Activated T-cell treated with anti-CD3 and anti-CD28 coated beads, Interleukin-2, amount 50 U/mL, for 4 hours (primary cell): ENCODE measurements around the gene TTLL11. TPM values are rescaled to one million over a fixed set of nuclear protein-coding genes. Genes with fewer than 3 reads are reported as not detected.
"Not testable (repeated sequence)": the region's sequence is repeated elsewhere in the genome, so short reads cannot be mapped to it uniquely, and the experiment has no call there.

Experiments used
- ATAC-seq, 2 donors: fragments of 200-7000 bp; cut with Tn5 transposase; one replicate each; pipeline ENCODE4 v1.10.0; 2021
- DNase-seq: peaks from one replicate; pipeline ENCODE4 v3.0.0-alpha.2; 2020
- H3K27me3 Mint-ChIP-seq: one replicate; pipeline ENCODE4 v1.8.0; 2021; ENCODE audit warnings: low read depth, mixed read lengths
- H3K36me3 Mint-ChIP-seq: one replicate; pipeline ENCODE4 v1.8.0; 2022; ENCODE audit warnings: mixed read lengths; ENCODE audit not compliant: insufficient read depth
- H3K4me1 Mint-ChIP-seq: one replicate; pipeline ENCODE4 v1.8.0; 2021; ENCODE audit warnings: low read depth, mixed read lengths
- H3K4me3 Mint-ChIP-seq: one replicate; pipeline ENCODE4 v1.8.0; 2021; ENCODE audit warnings: mild to moderate bottlenecking, moderate library complexity, mixed read lengths
- H3K9me3 Mint-ChIP-seq: one replicate; pipeline ENCODE4 v1.8.0; 2021; ENCODE audit warnings: mixed read lengths
- total RNA-seq, 3 donors: library from RNA; stranded (reverse); gene quantifications; one replicate each; pipeline ENCODE4 v1.2.1, GENCODE V29; 2021

The TTLL11 gene
- total RNA-seq, 3 donors from 2014 or later: 4.2 to 5.1 (median 4.7) TPM

- peaks cover 9% of the 10 kb centered on the region for H3K36me3 Mint-ChIP-seq
- H3K4me1 Mint-ChIP-seq: peaks cover 21% of the 10 kb centered on the region
- no peaks in the 10 kb centered on the region for H3K9me3 Mint-ChIP-seq
- no peak for ATAC-seq
- H3K27me3 Mint-ChIP-seq: no peaks in the 10 kb centered on the region
- no peak overlapping the region for H3K4me3 Mint-ChIP-seq
- DNase-seq: no peak
These were observed 5.5 kb downstream of the TTLL11 start for GRCh38 chr9:122087406-122088200.

GRCh38 chr9:122086873-122087272, 6.2 kb downstream of the TTLL11 start:
- ATAC-seq (no peak), DNase-seq (no peak)
- Mint-ChIP-seq H3K27me3 (no peaks in the 10 kb centered on the region), H3K36me3 (peaks cover 9% of the 10 kb centered on the region), H3K9me3 (no peaks in the 10 kb centered on the region), H3K4me1 (peaks cover 17% of the 10 kb centered on the region), H3K4me3 (no peak overlapping the region)

- H3K36me3 Mint-ChIP-seq: peaks cover 5% of the 10 kb centered on the region
- no peak for ATAC-seq
- no peak for DNase-seq
- no peaks in the 10 kb centered on the region for H3K9me3 Mint-ChIP-seq
- H3K4me3 Mint-ChIP-seq: no peak overlapping the region
- peaks cover 2% of the 10 kb centered on the region for H3K4me1 Mint-ChIP-seq
- no peaks in the 10 kb centered on the region for H3K27me3 Mint-ChIP-seq
These were observed 7.8 kb downstream of the TTLL11 start for GRCh38 chr9:122085260-122085659.

- Mint-ChIP-seq H3K4me3 (no peak overlapping the region), H3K4me1 (no peaks in the 10 kb centered on the region), H3K36me3 (peaks cover 2% of the 10 kb centered on the region), H3K27me3 (no peaks in the 10 kb centered on the region), H3K9me3 (no peaks in the 10 kb centered on the region)
- DNase-seq (no peak), ATAC-seq (no peak)
These were observed 9.0 kb downstream of the TTLL11 start for GRCh38 chr9:122084026-122084675.

GRCh38 chr9:122080986-122081385, 12.1 kb downstream of the TTLL11 start:
- no peaks in the 10 kb centered on the region for H3K4me1 Mint-ChIP-seq
- DNase-seq (no peak), ATAC-seq (no peak)
- peaks cover 11% of the 10 kb centered on the region for H3K36me3 Mint-ChIP-seq
- H3K27me3 Mint-ChIP-seq: no peaks in the 10 kb centered on the region
- H3K4me3 Mint-ChIP-seq: no peak overlapping the region
- peaks cover 18% of the 10 kb centered on the region for H3K9me3 Mint-ChIP-seq

- no peak for DNase-seq
- peaks cover 11% of the 10 kb centered on the region for H3K36me3 Mint-ChIP-seq
- H3K9me3 Mint-ChIP-seq: peaks cover 18% of the 10 kb centered on the region
- no peaks in the 10 kb centered on the region for H3K27me3 Mint-ChIP-seq
- no peak for ATAC-seq
- no peaks in the 10 kb centered on the region for H3K4me1 Mint-ChIP-seq
- H3K4me3 Mint-ChIP-seq: no peak overlapping the region
These were observed 14.6 kb downstream of the TTLL11 start for GRCh38 chr9:122078557-122078956.

GRCh38 chr9:122076773-122077172, 16.3 kb downstream of the TTLL11 start:
- Mint-ChIP-seq H3K36me3 (peaks cover 11% of the 10 kb centered on the region), H3K4me3 (no peak overlapping the region), H3K27me3 (no peaks in the 10 kb centered on the region), H3K4me1 (no peaks in the 10 kb centered on the region), H3K9me3 (peaks cover 18% of the 10 kb centered on the region)
- no peak for ATAC-seq
- no peak for DNase-seq

GRCh38 chr9:122076117-122076516, 17.0 kb downstream of the TTLL11 start:
- DNase-seq (no peak), ATAC-seq (no peak)
- H3K36me3 Mint-ChIP-seq: peaks cover 11% of the 10 kb centered on the region
- H3K4me3 Mint-ChIP-seq: no peak overlapping the region
- H3K4me1 Mint-ChIP-seq: no peaks in the 10 kb centered on the region
- no peaks in the 10 kb centered on the region for H3K27me3 Mint-ChIP-seq
- H3K9me3 Mint-ChIP-seq: peaks cover 18% of the 10 kb centered on the region

GRCh38 chr9:122075135-122076030, 17.7 kb downstream of the TTLL11 start:
- H3K4me1 Mint-ChIP-seq: no peaks in the 10 kb centered on the region
- H3K9me3 Mint-ChIP-seq: peaks cover 18% of the 10 kb centered on the region
- no peak overlapping the region for H3K4me3 Mint-ChIP-seq
- DNase-seq (no peak), ATAC-seq (no peak)
- H3K27me3 Mint-ChIP-seq: no peaks in the 10 kb centered on the region
- peaks cover 11% of the 10 kb centered on the region for H3K36me3 Mint-ChIP-seq

GRCh38 chr9:122071715-122072114, 21.4 kb downstream of the TTLL11 start:
- no peak for DNase-seq
- no peak for ATAC-seq
- Mint-ChIP-seq H3K4me1 (no peaks in the 10 kb centered on the region), H3K9me3 (peaks cover 3% of the 10 kb centered on the region), H3K36me3 (peaks cover 7% of the 10 kb centered on the region), H3K4me3 (no peak overlapping the region), H3K27me3 (no peaks in the 10 kb centered on the region)

- ATAC-seq (no peak), DNase-seq (no peak)
- peaks cover under 1% of the 10 kb centered on the region for H3K4me1 Mint-ChIP-seq
- no peaks in the 10 kb centered on the region for H3K27me3 Mint-ChIP-seq
- H3K9me3 Mint-ChIP-seq: no peaks in the 10 kb centered on the region
- no peak overlapping the region for H3K4me3 Mint-ChIP-seq
- H3K36me3 Mint-ChIP-seq: peaks cover 2% of the 10 kb centered on the region
These were observed 22.2 kb downstream of the TTLL11 start for GRCh38 chr9:122070728-122071515.

- not testable (repeated sequence) for H3K9me3 Mint-ChIP-seq, ATAC-seq, H3K27me3 Mint-ChIP-seq, H3K4me3 Mint-ChIP-seq, DNase-seq, H3K36me3 Mint-ChIP-seq, H3K4me1 Mint-ChIP-seq
These were observed 26.4 kb downstream of the TTLL11 start for GRCh38 chr9:122066680-122067079.

GRCh38 chr9:122065923-122066629, 27.0 kb downstream of the TTLL11 start:
- ATAC-seq: no peak
- Mint-ChIP-seq H3K4me3 (no peak overlapping the region), H3K27me3 (no peaks in the 10 kb centered on the region), H3K36me3 (peaks cover 2% of the 10 kb centered on the region), H3K4me1 (peaks cover 3% of the 10 kb centered on the region), H3K9me3 (no peaks in the 10 kb centered on the region)
- DNase-seq: no peak
